Mucosa of descending colon (tissue), 3 donors: ENCODE data around the gene NADK. TPM values are rescaled to one million over a fixed set of nuclear protein-coding genes. Genes with fewer than 3 reads are reported as not detected.
A peak's percentile ranks its signal among the peaks of the same experiment; 100 is the strongest.

Experiments used
- ATAC-seq: fragments of 200-7000 bp; cut with Tn5 transposase; one replicate; pipeline ENCODE4 v1.9.1; 2020; ENCODE audit warnings: mild to moderate bottlenecking, moderate library complexity
- DNase-seq, 3 donors: peaks; one replicate each; pipeline ENCODE4 v3.0.0-alpha.2; 2020
- H3K36me3 ChIP-seq: fragments of 200-600 bp; one replicate; pipeline ENCODE4 v1.8.0; 2021; ENCODE audit warnings: low read depth, mild to moderate bottlenecking
- H3K4me1 ChIP-seq: fragments of 200-600 bp; one replicate; pipeline ENCODE4 v1.8.0; 2021; ENCODE audit warnings: low read depth, mild to moderate bottlenecking
- H3K4me3 ChIP-seq: fragments of 200-600 bp; one replicate; pipeline ENCODE4 v1.8.0; 2021; ENCODE audit warnings: mild to moderate bottlenecking
- H3K9me3 ChIP-seq: fragments of 200-600 bp; one replicate; pipeline ENCODE4 v1.8.0; 2021; ENCODE audit warnings: mild to moderate bottlenecking
- CTCF ChIP-seq: fragments of 200-600 bp; IDR thresholded peaks from one replicate; pipeline ENCODE4 v1.8.0; 2022; ENCODE audit warnings: antibody characterized with exemption, mild to moderate bottlenecking
- intact Hi-C, 2 donors: fragments of 100-400 bp; cut with DNase I in 1 of 2; cut with micrococcal nuclease in 1 of 2; formaldehyde crosslinking; loops; one replicate each; pipeline versions ENCODE4 v1.11.0 to v1.11.1; 2022; cut with DNase I, micrococcal nuclease
- long read RNA-seq, 2 donors: library from polyadenylated mRNA; unstranded; transcript quantifications; one replicate each; pipeline ENCODE4 v2.0.0, GENCODE V29; 2019 to 2021
- total RNA-seq, 3 donors: library from RNA; stranded (reverse); fragmentation: NEBNext Ultra II Directional in 2 of 3; extraction: Animal tissue kit (Norgen Biotek cat#: 25700) in 2 of 3; gene quantifications; one replicate each; pipeline versions ENCODE4 v1.2.1 to v1.2.4, GENCODE V29; 2021 to 2023
- donor health status: DM: no; HTN: no; CAD: no; lungs with moderate emphysema.
- donor health status: DM: no; HTN: no; CAD: no.
- donor health status: DM: no; HTN: yes; CAD: no.

The NADK gene
- total RNA-seq, result 100 to 1,000 TPM; 116 to 160 (median 129) TPM
- long read RNA-seq, donor 1, transcript NADK-201 (12 exons, 3,235 nt), result major isoform, 78 of 127 reads
- long read RNA-seq, donor 1, partial matches to known transcripts, result 8 of 127 reads
- long read RNA-seq, donor 1, other reads (novel, unspliced or antisense), result 41 of 127 reads
- long read RNA-seq, donor 2, partial matches to known transcripts, result 2 of 12 reads
- long read RNA-seq, donor 2, other reads (novel, unspliced or antisense), result 7 of 12 reads

GRCh38 chr1:1777950-1778662 is at the start of gene NADK:
NADK (minus strand) TSS chr1:1778470; CDS start chr1:1765406, 13,064 bp downstream.
- ATAC-seq (peak; percentile 42), DNase-seq (peak; percentile 64 to 85 (median 81))
- H3K4me1 ChIP-seq, result peaks cover 68% of the 10 kb centered on the region

GRCh38 chr1:1827089-1827848 is 49.0 kb upstream of the NADK start:
- Histone ChIP-seq H3K4me1 (no peaks in the 10 kb centered on the region), H3K36me3 (no peaks in the 10 kb centered on the region), H3K4me3 (no peak overlapping the region), H3K9me3 (no peaks in the 10 kb centered on the region)
- no peak for ATAC-seq
- no peak for TF ChIP-seq CTCF
- no peak for DNase-seq
- intact Hi-C loops, result no loop called here

More at GRCh38 chr1:1777950-1778662, at the start of gene NADK:
- intact Hi-C loops, result no loop called here
- H3K36me3 ChIP-seq, result no peaks in the 10 kb centered on the region
- no peak for TF ChIP-seq CTCF
- no peaks in the 10 kb centered on the region for H3K9me3 ChIP-seq
- H3K4me3 ChIP-seq, result peak within 1 kb of the TSS; percentile 68

- intact Hi-C loops, result no loop called here
- no peak for DNase-seq
- Histone ChIP-seq H3K9me3 (no peaks in the 10 kb centered on the region), H3K4me1 (no peaks in the 10 kb centered on the region), H3K36me3 (no peaks in the 10 kb centered on the region), H3K4me3 (no peak overlapping the region)
- peak; percentile 64 for ATAC-seq
- TF ChIP-seq CTCF, result no peak
These were observed 48.3 kb upstream of the NADK start for GRCh38 chr1:1826356-1827088.

GRCh38 chr1:1825217-1825616 is 46.9 kb upstream of the NADK start:
- intact Hi-C loops, result no loop called here
- TF ChIP-seq CTCF, result no peak
- ATAC-seq (no peak), DNase-seq (no peak)
- H3K4me1 ChIP-seq, result no peaks in the 10 kb centered on the region
- no peak overlapping the region for H3K4me3 ChIP-seq
- no peaks in the 10 kb centered on the region for H3K36me3 ChIP-seq
- no peaks in the 10 kb centered on the region for H3K9me3 ChIP-seq

GRCh38 chr1:1819762-1820161 is 41.5 kb upstream of the NADK start:
- H3K36me3 ChIP-seq, result no peaks in the 10 kb centered on the region
- no peak overlapping the region for H3K4me3 ChIP-seq
- no peaks in the 10 kb centered on the region for H3K9me3 ChIP-seq
- ATAC-seq (no peak), DNase-seq (no peak)
- intact Hi-C loops, result no loop called here
- TF ChIP-seq CTCF, result no peak
- no peaks in the 10 kb centered on the region for H3K4me1 ChIP-seq
